DND-41 (cell line): ENCODE results near the gene SNAPC5.

Source experiments
- ATAC-seq: fragments of 200-7000 bp; cut with Tn5 transposase; 3 replicates; pipeline ENCODE4 v1.9.1; 2021; ENCODE audit warnings: low read depth; ENCODE audit not compliant: insufficient read depth
- DNase-seq: peaks from one replicate; pipeline ENCODE4 v3.0.0-alpha.2; 2020
- H2AFZ ChIP-seq: 2 replicates; pipeline ENCODE4 v1.6.0; 2012; ENCODE audit warnings: low read depth, low read length
- H3K27ac ChIP-seq: 2 replicates; pipeline ENCODE4 v1.5.1; 2012; ENCODE audit warnings: low read length, inconsistent platforms
- H3K27me3 ChIP-seq: fragments of 200-600 bp; sonication (generic); 2 replicates; pipeline ENCODE4 v1.6.0; 2012; ENCODE audit warnings: low read length, mild to moderate bottlenecking, inconsistent platforms; ENCODE audit not compliant: insufficient read depth, poor library complexity
- H3K36me3 ChIP-seq: 2 replicates; pipeline ENCODE4 v1.5.1; 2012; ENCODE audit warnings: low read length, inconsistent platforms; ENCODE audit not compliant: insufficient read depth
- H3K4me1 ChIP-seq: 2 replicates; pipeline ENCODE4 v1.5.1; 2012; ENCODE audit warnings: mild to moderate bottlenecking, low read length; ENCODE audit not compliant: insufficient read depth
- H3K4me2 ChIP-seq: 2 replicates; pipeline ENCODE4 v1.6.0; 2012; ENCODE audit warnings: mild to moderate bottlenecking, moderate library complexity, low read length, inconsistent platforms; ENCODE audit not compliant: insufficient read depth
- H3K4me3 ChIP-seq, 2 experiments: fragments of 200-600 bp in 1 of 2; shearing (Covaris generic) in 1 of 2; 2 replicates each; pipeline ENCODE4 v1.5.1; 2012 to 2016; ENCODE audit warnings: inconsistent platforms in 2 of 2, low read length in 2 of 2, mild to moderate bottlenecking in 2 of 2, low read depth in 1 of 2, moderate library complexity in 1 of 2
- H3K79me2 ChIP-seq: 2 replicates; pipeline ENCODE4 v1.6.0; 2012; ENCODE audit warnings: low read length, inconsistent platforms; ENCODE audit not compliant: insufficient read depth
- H3K9ac ChIP-seq: 2 replicates; pipeline ENCODE4 v1.6.0; 2012; ENCODE audit warnings: low read depth, mild to moderate bottlenecking, inconsistent platforms, low read length, moderate library complexity
- H3K9me3 ChIP-seq: 2 replicates; pipeline ENCODE4 v1.5.1; 2012; ENCODE audit warnings: low read length, moderate library complexity, mild to moderate bottlenecking, inconsistent platforms; ENCODE audit not compliant: insufficient read depth, severe bottlenecking
- H4K20me1 ChIP-seq: 2 replicates; pipeline ENCODE4 v1.6.0; 2012; ENCODE audit warnings: low read length; ENCODE audit not compliant: insufficient read depth
- CTCF ChIP-seq: IDR thresholded peaks from 2 replicates; pipeline ENCODE4 v1.5.1; 2012; ENCODE audit warnings: borderline replicate concordance, low read length, moderate library complexity, mild to moderate bottlenecking; ENCODE audit not compliant: poor library complexity, severe bottlenecking; ENCODE audit errors: extremely low read depth
- EZH2 ChIP-seq: IDR thresholded peaks from 3 replicates; pipeline ENCODE4 v1.6.1; 2012; ENCODE audit warnings: borderline replicate concordance, low read depth, mild to moderate bottlenecking, moderate library complexity, low read length, inconsistent platforms; ENCODE audit not compliant: severe bottlenecking

The SNAPC5 gene

GRCh38 chr15:66456211-66456610 lies 41.4 kb downstream of the SNAPC5 start:
- DNase-seq (no peak), ATAC-seq (no peak)
- Histone ChIP-seq H3K4me3 (no peak overlapping the region), H3K79me2 (no peaks in the 10 kb centered on the region), H3K9me3 (no peaks in the 10 kb centered on the region), H3K4me1 (no peaks in the 10 kb centered on the region), H2AFZ (no peak overlapping the region), H3K4me2 (no peak overlapping the region), H3K27me3 (no peaks in the 10 kb centered on the region), H3K36me3 (peaks cover 28% of the 10 kb centered on the region), H3K9ac (no peak overlapping the region), H4K20me1 (no peaks in the 10 kb centered on the region; the same call in 1 of the 2 replicates), H3K27ac (no peak overlapping the region)
- TF ChIP-seq CTCF (no peak), EZH2 (no peak)

GRCh38 chr15:66454143-66454542 lies 43.4 kb downstream of the SNAPC5 start:
- no peaks in the 10 kb centered on the region for H3K27me3 ChIP-seq
- H2AFZ ChIP-seq = no peak overlapping the region
- no peak for DNase-seq
- H4K20me1 ChIP-seq = no peaks in the 10 kb centered on the region
- no peaks in the 10 kb centered on the region for H3K4me1 ChIP-seq
- no peak for TF ChIP-seq EZH2
- no peak for TF ChIP-seq CTCF
- no peaks in the 10 kb centered on the region for H3K79me2 ChIP-seq
- no peak overlapping the region for H3K4me3 ChIP-seq
- peaks cover 21% of the 10 kb centered on the region for H3K36me3 ChIP-seq
- H3K9me3 ChIP-seq = no peaks in the 10 kb centered on the region
- no peak overlapping the region for H3K4me2 ChIP-seq
- no peak for ATAC-seq
- no peak overlapping the region for H3K27ac ChIP-seq
- H3K9ac ChIP-seq = no peak overlapping the region

GRCh38 chr15:66452971-66453580 lies 44.5 kb downstream of the SNAPC5 start:
- Histone ChIP-seq H3K4me1 (no peaks in the 10 kb centered on the region), H2AFZ (no peak overlapping the region), H3K9ac (no peak overlapping the region), H3K4me2 (no peak overlapping the region), H3K27ac (no peak overlapping the region), H3K27me3 (no peaks in the 10 kb centered on the region), H3K79me2 (no peaks in the 10 kb centered on the region), H3K9me3 (no peaks in the 10 kb centered on the region), H3K4me3 (no peak overlapping the region), H4K20me1 (no peaks in the 10 kb centered on the region), H3K36me3 (peaks cover 28% of the 10 kb centered on the region)
- ATAC-seq (no peak), DNase-seq (no peak)
- TF ChIP-seq EZH2 (no peak), CTCF (no peak)

DNA sequence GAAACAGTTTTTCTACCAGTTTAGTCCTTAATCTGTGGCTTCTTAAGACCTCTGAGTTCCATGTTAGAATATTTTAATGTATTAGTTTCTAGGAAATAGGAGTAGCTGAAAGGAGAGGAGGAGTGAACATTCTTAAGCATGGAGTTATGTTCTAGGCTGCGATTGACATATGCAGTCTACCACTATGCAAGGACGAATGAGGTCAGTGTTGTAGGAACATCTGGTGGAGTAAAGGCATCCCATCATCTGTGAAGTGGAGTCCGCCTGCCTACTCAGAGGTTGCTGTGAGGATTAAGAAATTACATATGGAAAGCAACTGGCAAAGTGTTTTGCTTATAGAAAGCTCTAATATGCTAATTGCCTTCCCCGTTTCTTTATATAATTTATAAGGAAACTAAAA lies 45.1 kb downstream of the SNAPC5 start:
- no peak overlapping the region for H3K4me3 ChIP-seq
- no peaks in the 10 kb centered on the region for H4K20me1 ChIP-seq
- no peaks in the 10 kb centered on the region for H3K4me1 ChIP-seq
- ATAC-seq (no peak), DNase-seq (no peak)
- H3K79me2 ChIP-seq = no peaks in the 10 kb centered on the region
- no peaks in the 10 kb centered on the region for H3K9me3 ChIP-seq
- no peak overlapping the region for H2AFZ ChIP-seq
- no peak for TF ChIP-seq EZH2
- no peak for TF ChIP-seq CTCF
- no peaks in the 10 kb centered on the region for H3K27me3 ChIP-seq
- no peak overlapping the region for H3K4me2 ChIP-seq
- H3K27ac ChIP-seq = no peak overlapping the region
- no peak overlapping the region for H3K9ac ChIP-seq
- peaks cover 32% of the 10 kb centered on the region for H3K36me3 ChIP-seq
